ENCODE measurements around the gene LZTR1.

The LZTR1 gene

DNA sequence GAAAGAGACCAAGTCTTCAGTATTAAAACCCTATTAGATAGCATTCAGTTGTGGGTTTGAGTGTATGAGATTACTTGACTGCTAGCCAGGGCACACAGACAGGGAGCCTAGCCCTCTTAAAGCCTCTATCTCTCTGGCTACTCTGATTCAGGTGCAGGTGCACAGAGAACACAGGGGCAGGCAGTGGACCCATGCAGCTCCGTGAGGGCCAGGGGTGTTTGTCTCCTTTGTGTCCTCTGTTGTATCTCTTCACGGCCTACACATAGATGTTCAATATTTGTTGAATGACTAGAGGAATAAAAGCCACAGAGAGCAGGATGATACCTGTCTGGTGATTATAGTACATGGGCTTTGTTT, 36.5 kb upstream of the LZTR1 start:
- Histone ChIP-seq H3K9me3 (ENCODE audit: control extremely low read depth in 1 of 5, control insufficient read depth in 4 of 5, insufficient read depth in 2 of 5, low read depth in 1 of 5, low read length in 4 of 5) (no peaks in the 10 kb centered on the region), H3K27ac (ENCODE audit: insufficient read depth in 1 of 2, low read depth in 1 of 2, low read length in 2 of 2, poor library complexity in 1 of 2, severe bottlenecking in 2 of 2) (no peak overlapping the region), H3K27me3 (replicated peaks in 2 of 5; ENCODE audit: control insufficient read depth in 4 of 5, insufficient read depth in 5 of 5, low read length in 4 of 5) (no peaks in the 10 kb centered on the region), H3K4me1 (ENCODE audit: control extremely low read depth in 1 of 4, control insufficient read depth in 4 of 4, insufficient read depth in 4 of 4, low read length in 3 of 4) (peaks cover 0 to 2% (median 1%) of the 10 kb centered on the region in 4 experiments), H3K36me3 (ENCODE audit: control insufficient read depth in 4 of 4, insufficient read depth in 4 of 4, low read length in 3 of 4) (peaks cover 8 to 29% (median 14%) of the 10 kb centered on the region in 4 experiments), H3K4me3 (ENCODE audit: control insufficient read depth in 1 of 7, extremely low read depth in 1 of 7, insufficient read depth in 4 of 7, low read depth in 2 of 7, low read length in 6 of 7) (no peak overlapping the region)
- no peak for DNase-seq
- POLR2A ChIA-PET, result no interaction called here
- WGBS (ENCODE audit: insufficient coverage), result 100% methylated on average over 1 of the region's 2 CpGs
- CTCF ChIA-PET, result no interaction called here

DNA sequence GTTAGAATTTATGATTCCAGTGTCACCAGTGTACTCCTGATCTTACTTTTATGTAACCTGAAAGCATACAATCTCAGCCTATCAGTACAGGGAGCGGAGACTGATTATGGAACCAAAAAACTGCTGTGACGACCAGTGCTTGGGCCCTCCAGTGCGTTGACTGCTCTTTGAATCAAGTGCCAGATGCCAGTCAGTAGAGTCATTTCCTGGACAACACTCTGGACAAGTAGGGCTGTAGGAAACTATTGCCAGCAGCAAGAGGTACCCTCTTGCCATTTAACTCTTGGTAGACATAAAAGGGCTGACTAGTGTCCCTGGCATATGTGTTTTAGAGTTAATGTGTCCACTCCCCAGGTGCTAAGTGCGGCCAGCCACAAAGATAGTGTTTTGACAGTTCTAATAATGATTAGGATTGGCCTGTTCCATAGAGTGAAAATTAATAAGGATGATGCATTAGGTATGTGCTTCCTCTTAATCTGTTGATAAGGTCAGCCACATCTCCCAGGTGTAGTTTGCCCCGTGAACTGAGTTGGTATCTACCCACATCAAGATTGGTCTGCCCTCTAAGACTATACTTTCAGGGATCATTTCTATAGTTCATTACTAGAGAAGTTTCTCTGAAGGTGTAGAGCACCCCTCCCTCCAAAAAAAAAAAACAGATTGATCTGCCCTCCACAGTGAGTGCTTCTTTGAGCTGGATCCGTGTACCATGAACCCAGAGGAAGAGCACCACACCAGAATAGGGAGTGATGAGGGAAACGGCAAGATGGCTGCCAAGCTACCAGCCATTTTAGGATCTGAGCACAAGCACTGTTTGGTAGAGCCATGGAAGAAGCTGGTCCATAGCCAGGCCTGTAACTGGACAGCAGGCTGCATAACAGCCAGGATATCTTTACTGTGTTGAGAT, 35.8 kb upstream of the LZTR1 start:
- H3K27me3 ChIP-seq (replicated peaks in 2 of 5; ENCODE audit: control insufficient read depth in 4 of 5, insufficient read depth in 5 of 5, low read length in 4 of 5), result no peaks in the 10 kb centered on the region
- no peaks in the 10 kb centered on the region for H3K9me3 ChIP-seq (ENCODE audit: control extremely low read depth in 1 of 5, control insufficient read depth in 4 of 5, insufficient read depth in 2 of 5, low read depth in 1 of 5, low read length in 4 of 5)
- peaks cover 0 to 2% (median 1%) of the 10 kb centered on the region in 4 experiments for H3K4me1 ChIP-seq (ENCODE audit: control extremely low read depth in 1 of 4, control insufficient read depth in 4 of 4, insufficient read depth in 4 of 4, low read length in 3 of 4)
- no peak for DNase-seq
- H3K4me3 ChIP-seq (ENCODE audit: control insufficient read depth in 1 of 7, extremely low read depth in 1 of 7, insufficient read depth in 4 of 7, low read depth in 2 of 7, low read length in 6 of 7), result no peak overlapping the region
- ChIA-PET CTCF (interaction anchor here (0.7 kb wide), 1 partner anchor 445 kb away, joined by 3 read pairs; no protein-coding TSS in a partner anchor), POLR2A (interaction anchor here (0.6 kb wide), 2 partner anchors 29 to 110 kb away, joined by 3 to 5 read pairs; partner anchors contain the start of gene CRKL)
- peaks cover 12 to 34% (median 20%) of the 10 kb centered on the region in 4 experiments for H3K36me3 ChIP-seq (ENCODE audit: control insufficient read depth in 4 of 4, insufficient read depth in 4 of 4, low read length in 3 of 4)
- H3K27ac ChIP-seq (ENCODE audit: insufficient read depth in 1 of 2, low read depth in 1 of 2, low read length in 2 of 2, poor library complexity in 1 of 2, severe bottlenecking in 2 of 2), result peak overlapping the region in 1 of 2 experiments; percentile 29
- 84% methylated on average over 7 of the region's 7 CpGs for WGBS (ENCODE audit: insufficient coverage)

DNA sequence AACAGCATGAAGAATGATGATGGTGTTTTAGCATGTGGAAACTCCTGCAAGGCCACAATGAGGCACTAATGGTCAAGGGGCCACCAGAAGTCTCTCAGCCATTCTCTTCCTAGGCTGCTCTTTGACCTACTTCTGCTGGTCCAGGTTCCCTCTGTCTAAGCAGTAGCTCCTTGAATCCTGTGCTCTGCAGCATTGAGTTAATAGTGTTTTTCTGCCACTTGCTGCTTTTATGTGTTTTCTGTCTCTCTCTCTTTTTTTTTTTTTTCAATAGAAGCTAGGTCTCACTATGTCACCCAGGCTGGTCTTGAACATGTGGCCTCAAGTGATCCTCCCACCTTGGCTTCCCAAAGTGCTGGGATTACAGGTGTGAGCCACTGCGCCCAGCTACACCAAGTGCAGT, 35.1 kb upstream of the LZTR1 start:
- no peak overlapping the region for H3K4me3 ChIP-seq (ENCODE audit: control insufficient read depth in 1 of 7, extremely low read depth in 1 of 7, insufficient read depth in 4 of 7, low read depth in 2 of 7, low read length in 6 of 7)
- peak overlapping the region in 1 of 2 experiments; percentile 29 for H3K27ac ChIP-seq (ENCODE audit: insufficient read depth in 1 of 2, low read depth in 1 of 2, low read length in 2 of 2, poor library complexity in 1 of 2, severe bottlenecking in 2 of 2)
- POLR2A ChIA-PET, result interaction anchor here (0.6 kb wide), 2 partner anchors 30 to 111 kb away, joined by 3 to 5 read pairs; partner anchors contain the start of gene CRKL
- no peak for DNase-seq
- WGBS (ENCODE audit: insufficient coverage), result 100% methylated on average over 1 of the region's 1 CpG
- CTCF ChIA-PET, result interaction anchor here (0.7 kb wide), 1 partner anchor 445 kb away, joined by 3 read pairs; no protein-coding TSS in a partner anchor
- H3K27me3 ChIP-seq (replicated peaks in 2 of 5; ENCODE audit: control insufficient read depth in 4 of 5, insufficient read depth in 5 of 5, low read length in 4 of 5), result no peaks in the 10 kb centered on the region
- peaks cover 0 to 2% (median 1%) of the 10 kb centered on the region in 4 experiments for H3K4me1 ChIP-seq (ENCODE audit: control extremely low read depth in 1 of 4, control insufficient read depth in 4 of 4, insufficient read depth in 4 of 4, low read length in 3 of 4)
- peaks cover 12 to 41% (median 25%) of the 10 kb centered on the region in 4 experiments for H3K36me3 ChIP-seq (ENCODE audit: control insufficient read depth in 4 of 4, insufficient read depth in 4 of 4, low read length in 3 of 4)
- H3K9me3 ChIP-seq (ENCODE audit: control extremely low read depth in 1 of 5, control insufficient read depth in 4 of 5, insufficient read depth in 2 of 5, low read depth in 1 of 5, low read length in 4 of 5), result no peaks in the 10 kb centered on the region

DNA sequence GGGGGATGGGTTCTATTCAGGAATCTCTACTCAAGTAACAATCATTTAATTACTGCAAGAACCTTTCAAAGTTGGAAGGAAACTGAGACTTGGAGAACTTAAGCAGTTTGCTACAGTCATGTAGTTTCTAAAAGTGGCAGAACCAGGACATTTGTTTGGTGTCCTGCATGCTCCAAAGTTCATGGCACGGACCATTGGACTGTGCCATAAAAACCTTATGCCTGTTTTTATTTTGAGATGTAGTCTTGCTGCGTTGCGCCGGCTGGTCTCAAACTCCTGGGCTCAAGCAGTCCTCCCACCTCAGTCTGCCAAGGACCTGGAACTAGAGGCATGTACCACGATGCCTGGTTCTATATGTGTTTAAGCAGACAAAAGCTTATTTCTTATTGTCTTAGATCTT, 33.6 kb upstream of the LZTR1 start:
- CTCF ChIA-PET, result interaction anchor here (1.1 to 1.3 kb wide), 2 partner anchors 10 to 62 kb away, joined by 3 to 5 read pairs; no protein-coding TSS in a partner anchor
- Histone ChIP-seq H3K9me3 (ENCODE audit: control extremely low read depth in 1 of 5, control insufficient read depth in 4 of 5, insufficient read depth in 2 of 5, low read depth in 1 of 5, low read length in 4 of 5) (no peaks in the 10 kb centered on the region), H3K4me3 (ENCODE audit: control insufficient read depth in 1 of 7, extremely low read depth in 1 of 7, insufficient read depth in 4 of 7, low read depth in 2 of 7, low read length in 6 of 7) (no peak overlapping the region), H3K27me3 (replicated peaks in 2 of 5; ENCODE audit: control insufficient read depth in 4 of 5, insufficient read depth in 5 of 5, low read length in 4 of 5) (no peaks in the 10 kb centered on the region), H3K36me3 (ENCODE audit: control insufficient read depth in 4 of 4, insufficient read depth in 4 of 4, low read length in 3 of 4) (peaks cover 12 to 55% (median 38%) of the 10 kb centered on the region in 4 experiments), H3K27ac (ENCODE audit: insufficient read depth in 1 of 2, low read depth in 1 of 2, low read length in 2 of 2, poor library complexity in 1 of 2, severe bottlenecking in 2 of 2) (no peak overlapping the region), H3K4me1 (ENCODE audit: control extremely low read depth in 1 of 4, control insufficient read depth in 4 of 4, insufficient read depth in 4 of 4, low read length in 3 of 4) (peaks cover 0 to 2% (median 1%) of the 10 kb centered on the region in 4 experiments)
- POLR2A ChIA-PET, result no interaction called here
- WGBS (ENCODE audit: insufficient coverage), result 73% methylated on average over 4 of the region's 5 CpGs
- DNase-seq, result no peak

DNA sequence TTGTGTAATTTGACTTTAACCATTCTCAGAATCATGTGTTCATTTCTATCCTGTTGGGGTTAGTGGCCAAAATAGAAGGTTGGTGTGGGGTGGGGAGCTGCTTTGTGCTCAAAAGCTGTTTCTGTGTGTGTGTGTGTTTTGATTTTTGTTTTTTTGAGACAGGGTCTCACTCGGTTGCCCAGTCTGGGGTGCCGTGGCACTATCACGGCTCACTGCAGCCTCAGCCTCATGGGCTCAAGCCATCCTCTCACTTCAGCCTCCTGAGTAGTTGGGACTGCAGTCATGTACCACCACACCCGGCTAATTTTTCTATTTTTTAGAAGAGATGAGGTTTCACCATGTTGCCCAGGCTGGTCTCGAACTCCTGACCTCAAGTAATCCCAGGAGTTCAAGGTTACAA, 33.1 kb upstream of the LZTR1 start:
- peaks cover 12 to 61% (median 40%) of the 10 kb centered on the region in 4 experiments for H3K36me3 ChIP-seq (ENCODE audit: control insufficient read depth in 4 of 4, insufficient read depth in 4 of 4, low read length in 3 of 4)
- no peaks in the 10 kb centered on the region for H3K9me3 ChIP-seq (ENCODE audit: control extremely low read depth in 1 of 5, control insufficient read depth in 4 of 5, insufficient read depth in 2 of 5, low read depth in 1 of 5, low read length in 4 of 5)
- no peak overlapping the region for H3K4me3 ChIP-seq (ENCODE audit: control insufficient read depth in 1 of 7, extremely low read depth in 1 of 7, insufficient read depth in 4 of 7, low read depth in 2 of 7, low read length in 6 of 7)
- CTCF ChIA-PET, result interaction anchor here (1.1 to 1.3 kb wide), 2 partner anchors 11 to 63 kb away, joined by 3 to 5 read pairs; no protein-coding TSS in a partner anchor
- WGBS (ENCODE audit: insufficient coverage), result 97% methylated on average over 5 of the region's 5 CpGs
- POLR2A ChIA-PET, result no interaction called here
- no peaks in the 10 kb centered on the region for H3K27me3 ChIP-seq (replicated peaks in 2 of 5; ENCODE audit: control insufficient read depth in 4 of 5, insufficient read depth in 5 of 5, low read length in 4 of 5)
- H3K27ac ChIP-seq (ENCODE audit: insufficient read depth in 1 of 2, low read depth in 1 of 2, low read length in 2 of 2, poor library complexity in 1 of 2, severe bottlenecking in 2 of 2), result no peak overlapping the region
- peaks cover 0 to 2% (median 1%) of the 10 kb centered on the region in 4 experiments for H3K4me1 ChIP-seq (ENCODE audit: control extremely low read depth in 1 of 4, control insufficient read depth in 4 of 4, insufficient read depth in 4 of 4, low read length in 3 of 4)
- DNase-seq, result no peak

DNA sequence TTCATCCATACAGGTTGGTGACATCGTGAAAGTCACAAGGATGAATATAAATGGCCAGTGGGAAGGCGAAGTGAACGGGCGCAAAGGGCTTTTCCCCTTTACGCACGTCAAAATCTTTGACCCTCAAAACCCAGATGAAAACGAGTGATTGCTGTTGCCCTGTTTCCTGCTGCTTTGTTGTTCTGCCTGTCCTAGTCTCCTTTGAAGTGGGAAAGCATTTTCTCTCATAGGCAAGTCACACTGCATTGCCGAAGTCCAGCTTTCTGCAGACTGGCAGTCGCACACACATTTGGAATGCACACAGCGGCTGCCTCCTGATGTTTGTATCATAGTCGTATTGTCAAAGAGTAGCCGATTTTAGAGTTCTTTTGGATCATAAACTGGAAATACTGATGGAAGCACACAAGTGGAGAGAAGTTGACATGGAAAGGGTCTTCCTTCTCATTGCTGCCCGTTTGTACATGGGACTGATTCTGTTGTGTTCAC, 32.4 kb upstream of the LZTR1 start:
- DNase-seq, result no peak
- H3K4me1 ChIP-seq (ENCODE audit: control extremely low read depth in 1 of 4, control insufficient read depth in 4 of 4, insufficient read depth in 4 of 4, low read length in 3 of 4), result peaks cover 0 to 2% (median 1%) of the 10 kb centered on the region in 4 experiments
- no peak overlapping the region for H3K4me3 ChIP-seq (ENCODE audit: control insufficient read depth in 1 of 7, extremely low read depth in 1 of 7, insufficient read depth in 4 of 7, low read depth in 2 of 7, low read length in 6 of 7)
- ChIA-PET CTCF (no interaction called here), POLR2A (no interaction called here)
- no peaks in the 10 kb centered on the region for H3K9me3 ChIP-seq (ENCODE audit: control extremely low read depth in 1 of 5, control insufficient read depth in 4 of 5, insufficient read depth in 2 of 5, low read depth in 1 of 5, low read length in 4 of 5)
- no peaks in the 10 kb centered on the region for H3K27me3 ChIP-seq (replicated peaks in 2 of 5; ENCODE audit: control insufficient read depth in 4 of 5, insufficient read depth in 5 of 5, low read length in 4 of 5)
- 86% methylated on average over 13 of the region's 13 CpGs for WGBS (ENCODE audit: insufficient coverage)
- H3K27ac ChIP-seq (ENCODE audit: insufficient read depth in 1 of 2, low read depth in 1 of 2, low read length in 2 of 2, poor library complexity in 1 of 2, severe bottlenecking in 2 of 2), result no peak overlapping the region
- peaks cover 12 to 61% (median 40%) of the 10 kb centered on the region in 4 experiments for H3K36me3 ChIP-seq (ENCODE audit: control insufficient read depth in 4 of 4, insufficient read depth in 4 of 4, low read length in 3 of 4)

All from common myeloid progenitor, CD34-positive (primary cell).